ENCODE measurements around the gene IFI27L1.
A peak's percentile ranks its signal among the peaks of the same experiment; 100 is the strongest.

IFI27L1 gene

GRCh38 chr14:94080621-94081385, at the start of gene IFI27L1, which contains the start of gene DDX24:
TSS of gene IFI27L1 (plus strand) at chr14:94081310. CDS start at chr14:94096938, 15,628 bp downstream.
TSS of gene DDX24 (minus strand) at chr14:94081202. CDS start at chr14:94079742, 1,460 bp downstream.
- peak; percentile 88 for DNase-seq (ENCODE audit: low read depth)

- no peak for DNase-seq (ENCODE audit: low read depth)
Observed at GRCh38 chr14:94031883-94032279, 49.2 kb upstream of the IFI27L1 start.

GRCh38 chr14:94034886-94035285, 46.2 kb upstream of the IFI27L1 start:
- no peak for DNase-seq (ENCODE audit: low read depth)

- DNase-seq (ENCODE audit: low read depth) = peak; percentile 54
Observed at GRCh38 chr14:94036313-94037167, 44.6 kb upstream of the IFI27L1 start.

- no peak for DNase-seq (ENCODE audit: low read depth)
Observed at GRCh38 chr14:94037954-94038353, 43.2 kb upstream of the IFI27L1 start.

- DNase-seq (ENCODE audit: low read depth) = no peak
Observed at GRCh38 chr14:94038510-94038909, 42.6 kb upstream of the IFI27L1 start.

- no peak for DNase-seq (ENCODE audit: low read depth)
Observed at GRCh38 chr14:94038921-94039629, 42.0 kb upstream of the IFI27L1 start.

- DNase-seq (ENCODE audit: low read depth) = no peak
Observed at GRCh38 chr14:94040247-94040646, 40.9 kb upstream of the IFI27L1 start.

GRCh38 chr14:94040796-94041195, 40.3 kb upstream of the IFI27L1 start:
- DNase-seq (ENCODE audit: low read depth) = no peak

GRCh38 chr14:94041551-94042346, 39.4 kb upstream of the IFI27L1 start:
- DNase-seq (ENCODE audit: low read depth) = no peak

- no peak for DNase-seq (ENCODE audit: low read depth)
Observed at GRCh38 chr14:94042433-94043091, 38.5 kb upstream of the IFI27L1 start.

GRCh38 chr14:94043111-94043755, 37.9 kb upstream of the IFI27L1 start:
- DNase-seq (ENCODE audit: low read depth) = no peak

- no peak for DNase-seq (ENCODE audit: low read depth)
Observed at GRCh38 chr14:94043756-94044475, 37.2 kb upstream of the IFI27L1 start.

- DNase-seq (ENCODE audit: low read depth) = no peak
Observed at GRCh38 chr14:94044476-94045091, 36.5 kb upstream of the IFI27L1 start.

- DNase-seq (ENCODE audit: low read depth) = no peak
Observed at GRCh38 chr14:94045101-94045500, 36.0 kb upstream of the IFI27L1 start.

- no peak for DNase-seq (ENCODE audit: low read depth)
Observed at GRCh38 chr14:94045563-94046345, 35.4 kb upstream of the IFI27L1 start.

- no peak for DNase-seq (ENCODE audit: low read depth)
Observed at GRCh38 chr14:94046696-94047250, 34.3 kb upstream of the IFI27L1 start.

- no peak for DNase-seq (ENCODE audit: low read depth)
Observed at GRCh38 chr14:94047581-94047980, 33.5 kb upstream of the IFI27L1 start.

All from CMK (cell line).